Ishikawa (cell line): ENCODE results near the gene TTC38.

Experiments
- CEBPB ChIP-seq: IDR thresholded peaks from 2 replicates; pipeline ENCODE4 v1.6.1; 2012
- CREB1 ChIP-seq: IDR thresholded peaks from 2 replicates; pipeline ENCODE4 v1.6.1; 2012; ENCODE audit warnings: low read depth
- EGR1 ChIP-seq: IDR thresholded peaks from 2 replicates; pipeline ENCODE4 v1.6.1; 2012
- EP300 ChIP-seq: IDR thresholded peaks from 2 replicates; pipeline ENCODE4 v1.6.1; 2012; ENCODE audit warnings: borderline replicate concordance
- FOXM1 ChIP-seq: IDR thresholded peaks from 2 replicates; pipeline ENCODE4 v1.6.1; 2012; ENCODE audit warnings: low read depth, borderline replicate concordance
- MAX ChIP-seq: IDR thresholded peaks from 2 replicates; pipeline ENCODE4 v1.6.1; 2012
- NFIC ChIP-seq: IDR thresholded peaks from 2 replicates; pipeline ENCODE4 v1.6.1; 2012
- RAD21 ChIP-seq: IDR thresholded peaks from 2 replicates; pipeline ENCODE4 v1.6.1; 2012; ENCODE audit warnings: low read depth
- REST ChIP-seq: IDR thresholded peaks from 2 replicates; pipeline ENCODE4 v1.6.1; 2012; ENCODE audit warnings: low read depth, mild to moderate bottlenecking
- TAF1 ChIP-seq: IDR thresholded peaks from 2 replicates; pipeline ENCODE4 v1.6.1; 2012; ENCODE audit warnings: low read depth, mild to moderate bottlenecking
- TCF12 ChIP-seq: IDR thresholded peaks from 2 replicates; pipeline ENCODE4 v1.6.1; 2012; ENCODE audit warnings: low read depth
- TEAD4 ChIP-seq: IDR thresholded peaks from 2 replicates; pipeline ENCODE4 v1.6.1; 2012
- YY1 ChIP-seq: IDR thresholded peaks from 2 replicates; pipeline ENCODE4 v1.6.1; 2012; ENCODE audit warnings: low read depth
- TF ChIP-seq, protein P1 (sequence below): IDR thresholded peaks from 2 replicates; pipeline ENCODE4 v1.6.1; 2012

- TF ChIP-seq MAX (no peak), TAF1 (no peak), CEBPB (no peak), TCF12 (no peak), RAD21 (no peak), EP300 (no peak), REST (no peak), FOXM1 (no peak), YY1 (no peak), TEAD4 (no peak), NFIC (no peak), EGR1 (no peak), CREB1 (no peak)
- TF ChIP-seq, protein P1, sequence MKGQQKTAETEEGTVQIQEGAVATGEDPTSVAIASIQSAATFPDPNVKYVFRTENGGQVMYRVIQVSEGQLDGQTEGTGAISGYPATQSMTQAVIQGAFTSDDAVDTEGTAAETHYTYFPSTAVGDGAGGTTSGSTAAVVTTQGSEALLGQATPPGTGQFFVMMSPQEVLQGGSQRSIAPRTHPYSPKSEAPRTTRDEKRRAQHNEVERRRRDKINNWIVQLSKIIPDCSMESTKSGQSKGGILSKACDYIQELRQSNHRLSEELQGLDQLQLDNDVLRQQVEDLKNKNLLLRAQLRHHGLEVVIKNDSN: no peak
Measured at GRCh38 chr22:46327691-46328465, 60.1 kb downstream of the TTC38 start.
